ENCODE measurements around the gene ITPR1.

Gene ITPR1

DNA sequence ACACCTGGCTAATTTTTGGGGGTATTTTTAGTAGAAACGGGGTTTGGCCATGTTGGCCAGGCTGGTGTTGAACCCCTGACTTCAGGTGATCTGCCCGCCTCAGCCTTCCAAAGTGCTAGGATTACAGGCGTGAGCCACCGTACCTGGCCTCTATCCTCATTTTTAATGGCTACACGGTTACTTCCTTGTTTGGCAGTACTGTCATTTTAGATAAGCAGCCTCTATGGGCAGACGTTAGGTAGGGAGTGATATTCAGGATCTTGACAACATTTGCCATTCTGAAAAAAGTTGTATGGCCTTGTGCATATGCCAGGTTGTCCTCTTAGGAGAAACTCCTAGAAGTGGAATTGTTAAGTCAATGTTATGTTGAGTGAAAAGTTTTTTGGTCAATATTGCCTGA, 141.7 kb downstream of the ITPR1 start:
- H3K18ac ChIP-seq (ENCODE audit: low read length) = no peak overlapping the region
- no peak overlapping the region for H2AK5ac ChIP-seq (ENCODE audit: low read length)
- H3K23ac ChIP-seq (ENCODE audit: low read length) = no peak overlapping the region
- no peaks in the 10 kb centered on the region for H3K79me1 ChIP-seq (ENCODE audit: low read length)
- H3K36me3 ChIP-seq (ENCODE audit: control insufficient read depth, insufficient read depth, low read length) = no peaks in the 10 kb centered on the region
- H4K5ac ChIP-seq (ENCODE audit: low read length) = no peak overlapping the region
- H2BK120ac ChIP-seq (ENCODE audit: low read depth, low read length) = no peak overlapping the region
- no peak overlapping the region for H3K4ac ChIP-seq (ENCODE audit: low read depth, low read length)
- no peaks in the 10 kb centered on the region for H3K27me3 ChIP-seq (ENCODE audit: insufficient read depth, low read length, poor library complexity)
- no peak overlapping the region for H3K4me2 ChIP-seq (ENCODE audit: low read length)
- no peak overlapping the region for H3K56ac ChIP-seq (ENCODE audit: low read length)
- no peak overlapping the region for H3K9ac ChIP-seq (ENCODE audit: low read length)
- H3K79me2 ChIP-seq (ENCODE audit: control insufficient read depth, insufficient read depth, low read length) = no peaks in the 10 kb centered on the region
- no peaks in the 10 kb centered on the region for H3K4me1 ChIP-seq (ENCODE audit: control insufficient read depth, low read depth, low read length)
- no peak overlapping the region for H3K27ac ChIP-seq (ENCODE audit: low read depth, low read length)
- H4K8ac ChIP-seq (ENCODE audit: low read depth, low read length) = no peak overlapping the region
- H2BK15ac ChIP-seq (replicated peaks; ENCODE audit: low read depth) = no peak overlapping the region
- no peak for DNase-seq
- no peak overlapping the region for H2BK5ac ChIP-seq (ENCODE audit: low read length)
- no CpG with 5 or more reads among the region's 6 CpGs for WGBS (ENCODE audit: extremely low coverage, insufficient coverage, low lambda C conversion rate)
- no peak overlapping the region for H3K4me3 ChIP-seq (ENCODE audit: low read length)

DNA sequence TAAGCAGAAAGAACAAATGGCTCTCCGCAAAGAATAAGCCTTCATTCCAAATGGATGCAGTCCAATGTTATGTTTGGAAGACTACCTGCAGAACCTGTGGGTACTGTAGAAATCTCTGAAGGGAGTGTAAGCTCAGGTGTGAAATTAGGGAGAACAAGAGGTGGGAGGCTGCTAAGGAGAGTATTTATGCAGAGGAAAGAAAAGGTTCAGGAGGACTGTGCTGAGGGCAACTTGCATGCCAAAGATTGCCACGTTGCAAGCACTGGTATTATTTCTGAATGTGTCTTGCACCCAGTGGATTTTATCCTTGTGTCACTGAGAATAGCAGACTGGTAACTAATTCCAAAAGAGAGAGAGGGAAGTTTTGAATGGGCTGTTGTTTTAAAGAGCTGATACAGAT, 144.1 kb downstream of the ITPR1 start:
- Histone ChIP-seq H3K9ac (ENCODE audit: low read length) (no peak overlapping the region), H3K79me2 (ENCODE audit: control insufficient read depth, insufficient read depth, low read length) (no peaks in the 10 kb centered on the region), H3K4me2 (ENCODE audit: low read length) (no peak overlapping the region), H3K4me1 (ENCODE audit: control insufficient read depth, low read depth, low read length) (no peaks in the 10 kb centered on the region), H3K79me1 (ENCODE audit: low read length) (no peaks in the 10 kb centered on the region), H3K56ac (ENCODE audit: low read length) (no peak overlapping the region), H4K5ac (ENCODE audit: low read length) (no peak overlapping the region), H3K36me3 (ENCODE audit: control insufficient read depth, insufficient read depth, low read length) (no peaks in the 10 kb centered on the region), H3K4ac (ENCODE audit: low read depth, low read length) (no peak overlapping the region), H2BK5ac (ENCODE audit: low read length) (no peak overlapping the region), H3K27ac (ENCODE audit: low read depth, low read length) (no peak overlapping the region), H3K23ac (ENCODE audit: low read length) (no peak overlapping the region), H4K8ac (ENCODE audit: low read depth, low read length) (no peak overlapping the region), H3K4me3 (ENCODE audit: low read length) (no peak overlapping the region), H2AK5ac (ENCODE audit: low read length) (no peak overlapping the region), H3K27me3 (ENCODE audit: insufficient read depth, low read length, poor library complexity) (no peaks in the 10 kb centered on the region), H2BK120ac (ENCODE audit: low read depth, low read length) (no peak overlapping the region), H3K18ac (ENCODE audit: low read length) (no peak overlapping the region), H2BK15ac (replicated peaks; ENCODE audit: low read depth) (no peak overlapping the region)
- WGBS (ENCODE audit: extremely low coverage, insufficient coverage, low lambda C conversion rate) = no CpG with 5 or more reads among the region's 2 CpGs
- DNase-seq = no peak

DNA sequence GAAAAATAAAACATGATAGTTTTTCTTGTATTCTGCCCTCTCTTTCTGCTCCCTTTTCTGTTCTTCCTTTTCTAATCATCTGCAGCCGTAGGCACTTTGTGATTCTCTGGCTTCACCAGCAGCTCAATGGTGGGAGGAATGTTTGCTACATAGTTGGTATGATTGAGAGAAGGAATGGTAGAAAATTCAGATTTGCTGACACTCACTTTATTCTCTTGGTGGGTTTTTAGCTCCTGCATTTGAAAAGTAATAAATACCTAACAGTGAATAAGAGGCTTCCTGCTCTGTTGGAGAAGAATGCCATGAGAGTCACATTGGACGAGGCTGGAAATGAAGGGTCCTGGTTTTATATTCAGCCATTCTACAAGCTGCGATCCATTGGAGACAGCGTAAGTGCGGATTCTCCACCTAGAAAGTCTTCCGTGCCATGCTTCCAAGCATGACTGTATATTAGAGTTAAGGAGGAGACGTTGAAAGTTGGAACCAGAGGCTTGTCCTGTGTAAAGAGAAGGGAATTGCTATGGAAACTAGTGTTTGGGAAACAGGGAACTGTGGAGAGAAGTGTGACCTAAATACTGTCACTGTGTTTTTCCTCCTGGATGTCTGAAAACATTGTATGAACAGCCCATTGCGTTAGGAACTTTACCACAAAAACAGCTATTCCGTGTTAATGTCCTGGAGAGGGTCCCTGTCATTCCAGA, 148.9 kb downstream of the ITPR1 start:
- H3K9ac ChIP-seq (ENCODE audit: low read length) = no peak overlapping the region
- no peaks in the 10 kb centered on the region for H3K79me2 ChIP-seq (ENCODE audit: control insufficient read depth, insufficient read depth, low read length)
- no peak overlapping the region for H3K4me3 ChIP-seq (ENCODE audit: low read length)
- no peak overlapping the region for H2AK5ac ChIP-seq (ENCODE audit: low read length)
- no peaks in the 10 kb centered on the region for H3K27me3 ChIP-seq (ENCODE audit: insufficient read depth, low read length, poor library complexity)
- no peak overlapping the region for H3K23ac ChIP-seq (ENCODE audit: low read length)
- H4K5ac ChIP-seq (ENCODE audit: low read length) = no peak overlapping the region
- H3K4me1 ChIP-seq (ENCODE audit: control insufficient read depth, low read depth, low read length) = no peaks in the 10 kb centered on the region
- H3K4me2 ChIP-seq (ENCODE audit: low read length) = no peak overlapping the region
- H3K4ac ChIP-seq (ENCODE audit: low read depth, low read length) = no peak overlapping the region
- H2BK120ac ChIP-seq (ENCODE audit: low read depth, low read length) = no peak overlapping the region
- H2BK15ac ChIP-seq (replicated peaks; ENCODE audit: low read depth) = no peak overlapping the region
- H3K18ac ChIP-seq (ENCODE audit: low read length) = no peak overlapping the region
- DNase-seq = no peak
- H2BK5ac ChIP-seq (ENCODE audit: low read length) = no peak overlapping the region
- no peaks in the 10 kb centered on the region for H3K36me3 ChIP-seq (ENCODE audit: control insufficient read depth, insufficient read depth, low read length)
- no peak overlapping the region for H3K27ac ChIP-seq (ENCODE audit: low read depth, low read length)
- H3K56ac ChIP-seq (ENCODE audit: low read length) = no peak overlapping the region
- WGBS (ENCODE audit: extremely low coverage, insufficient coverage, low lambda C conversion rate) = no CpG with 5 or more reads among the region's 9 CpGs
- no peak overlapping the region for H4K8ac ChIP-seq (ENCODE audit: low read depth, low read length)
- H3K79me1 ChIP-seq (ENCODE audit: low read length) = no peaks in the 10 kb centered on the region

DNA sequence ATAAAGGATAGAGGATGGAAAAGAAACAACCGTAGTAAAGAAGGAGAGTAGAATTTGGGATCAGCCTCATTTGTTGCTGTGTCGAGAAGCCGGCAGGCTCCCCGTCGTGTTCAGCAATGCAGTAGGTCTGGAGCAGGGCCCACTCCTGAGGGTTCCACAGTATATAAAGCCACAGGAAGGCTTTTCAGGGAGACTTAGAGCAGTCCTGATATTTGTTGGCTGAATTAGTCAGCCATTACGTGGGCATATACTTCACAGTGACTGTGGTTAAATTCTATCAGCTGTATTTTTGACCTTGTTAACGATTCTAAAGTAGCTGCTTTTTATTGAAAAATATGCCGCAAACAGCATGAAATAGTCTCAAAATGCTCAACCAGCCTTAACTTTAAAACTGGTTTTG, 149.5 kb downstream of the ITPR1 start:
- no peak overlapping the region for H3K23ac ChIP-seq (ENCODE audit: low read length)
- H2BK15ac ChIP-seq (replicated peaks; ENCODE audit: low read depth) = no peak overlapping the region
- H2BK120ac ChIP-seq (ENCODE audit: low read depth, low read length) = no peak overlapping the region
- H4K5ac ChIP-seq (ENCODE audit: low read length) = no peak overlapping the region
- no peak overlapping the region for H3K9ac ChIP-seq (ENCODE audit: low read length)
- no peaks in the 10 kb centered on the region for H3K27me3 ChIP-seq (ENCODE audit: insufficient read depth, low read length, poor library complexity)
- H3K4me2 ChIP-seq (ENCODE audit: low read length) = no peak overlapping the region
- no peak overlapping the region for H3K4me3 ChIP-seq (ENCODE audit: low read length)
- H3K4ac ChIP-seq (ENCODE audit: low read depth, low read length) = no peak overlapping the region
- no peaks in the 10 kb centered on the region for H3K79me1 ChIP-seq (ENCODE audit: low read length)
- H2BK5ac ChIP-seq (ENCODE audit: low read length) = no peak overlapping the region
- no peaks in the 10 kb centered on the region for H3K36me3 ChIP-seq (ENCODE audit: control insufficient read depth, insufficient read depth, low read length)
- no peak overlapping the region for H4K8ac ChIP-seq (ENCODE audit: low read depth, low read length)
- no peak for DNase-seq
- H3K79me2 ChIP-seq (ENCODE audit: control insufficient read depth, insufficient read depth, low read length) = no peaks in the 10 kb centered on the region
- H3K56ac ChIP-seq (ENCODE audit: low read length) = no peak overlapping the region
- H3K18ac ChIP-seq (ENCODE audit: low read length) = no peak overlapping the region
- H2AK5ac ChIP-seq (ENCODE audit: low read length) = no peak overlapping the region
- WGBS (ENCODE audit: extremely low coverage, insufficient coverage, low lambda C conversion rate) = no CpG with 5 or more reads among the region's 8 CpGs
- H3K4me1 ChIP-seq (ENCODE audit: control insufficient read depth, low read depth, low read length) = no peaks in the 10 kb centered on the region
- H3K27ac ChIP-seq (ENCODE audit: low read depth, low read length) = no peak overlapping the region

DNA sequence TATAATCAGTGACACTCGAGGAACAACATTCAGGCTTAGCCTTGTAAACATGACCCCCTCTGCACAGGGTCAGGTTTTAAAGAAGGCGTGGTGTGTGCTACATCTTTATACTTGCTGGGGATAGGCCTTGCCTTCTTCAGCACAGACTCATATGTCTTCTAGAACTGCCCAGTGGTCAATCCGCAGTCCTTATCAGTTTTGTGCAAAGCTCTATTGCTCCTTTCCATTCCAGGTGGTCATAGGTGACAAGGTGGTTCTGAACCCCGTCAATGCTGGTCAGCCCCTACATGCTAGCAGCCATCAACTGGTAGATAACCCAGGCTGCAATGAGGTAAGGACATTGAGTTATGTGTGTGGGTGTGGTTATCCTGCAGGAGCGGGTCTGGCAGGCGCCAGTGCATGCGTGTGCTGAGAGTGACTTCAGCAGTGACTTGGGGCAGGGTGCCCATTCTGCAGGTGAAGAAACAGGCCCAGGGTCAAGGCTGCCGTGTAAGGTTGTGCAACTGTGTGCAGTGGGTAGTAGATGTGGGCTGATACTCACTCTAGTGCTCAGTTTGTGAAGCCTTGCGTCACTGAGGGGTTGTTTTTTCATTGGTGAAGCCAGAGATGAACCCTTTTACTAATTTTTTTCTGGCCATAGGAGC, 150.9 kb downstream of the ITPR1 start:
- H4K8ac ChIP-seq (ENCODE audit: low read depth, low read length) = no peak overlapping the region
- no peak overlapping the region for H3K18ac ChIP-seq (ENCODE audit: low read length)
- H3K56ac ChIP-seq (ENCODE audit: low read length) = no peak overlapping the region
- no peak overlapping the region for H2BK15ac ChIP-seq (replicated peaks; ENCODE audit: low read depth)
- no peak overlapping the region for H3K27ac ChIP-seq (ENCODE audit: low read depth, low read length)
- H3K27me3 ChIP-seq (ENCODE audit: insufficient read depth, low read length, poor library complexity) = no peaks in the 10 kb centered on the region
- H3K4me1 ChIP-seq (ENCODE audit: control insufficient read depth, low read depth, low read length) = no peaks in the 10 kb centered on the region
- no peak overlapping the region for H3K4me2 ChIP-seq (ENCODE audit: low read length)
- H3K4me3 ChIP-seq (ENCODE audit: low read length) = no peak overlapping the region
- H3K23ac ChIP-seq (ENCODE audit: low read length) = no peak overlapping the region
- H2BK120ac ChIP-seq (ENCODE audit: low read depth, low read length) = no peak overlapping the region
- no peak overlapping the region for H2AK5ac ChIP-seq (ENCODE audit: low read length)
- H3K79me1 ChIP-seq (ENCODE audit: low read length) = no peaks in the 10 kb centered on the region
- no peaks in the 10 kb centered on the region for H3K36me3 ChIP-seq (ENCODE audit: control insufficient read depth, insufficient read depth, low read length)
- no CpG with 5 or more reads among the region's 9 CpGs for WGBS (ENCODE audit: extremely low coverage, insufficient coverage, low lambda C conversion rate)
- no peak for DNase-seq
- no peak overlapping the region for H3K4ac ChIP-seq (ENCODE audit: low read depth, low read length)
- H3K79me2 ChIP-seq (ENCODE audit: control insufficient read depth, insufficient read depth, low read length) = no peaks in the 10 kb centered on the region
- no peak overlapping the region for H3K9ac ChIP-seq (ENCODE audit: low read length)
- no peak overlapping the region for H2BK5ac ChIP-seq (ENCODE audit: low read length)
- H4K5ac ChIP-seq (ENCODE audit: low read length) = no peak overlapping the region

DNA sequence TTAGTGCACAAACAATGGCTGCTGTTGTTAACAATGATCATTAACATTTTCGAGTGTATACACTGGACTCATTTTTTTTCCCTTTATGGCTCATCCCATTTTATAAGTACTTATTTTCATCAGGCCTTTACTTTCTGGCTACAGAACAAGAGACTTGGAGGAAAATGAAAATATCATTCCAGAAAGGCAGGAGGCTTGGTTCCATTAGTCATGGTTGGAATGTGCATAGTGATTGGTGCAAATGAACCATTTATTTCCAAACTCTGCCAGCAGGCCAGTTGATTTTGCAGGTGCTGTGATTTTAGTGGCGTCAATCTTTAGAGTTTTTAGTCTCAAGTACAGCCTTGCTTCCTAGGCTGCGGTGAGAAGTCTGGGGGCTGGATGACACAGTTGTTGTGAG, 151.8 kb downstream of the ITPR1 start:
- H3K4ac ChIP-seq (ENCODE audit: low read depth, low read length) = no peak overlapping the region
- DNase-seq = no peak
- H3K27ac ChIP-seq (ENCODE audit: low read depth, low read length) = no peak overlapping the region
- no peaks in the 10 kb centered on the region for H3K27me3 ChIP-seq (ENCODE audit: insufficient read depth, low read length, poor library complexity)
- no peak overlapping the region for H3K4me2 ChIP-seq (ENCODE audit: low read length)
- H3K23ac ChIP-seq (ENCODE audit: low read length) = no peak overlapping the region
- no peak overlapping the region for H2BK5ac ChIP-seq (ENCODE audit: low read length)
- no peaks in the 10 kb centered on the region for H3K79me1 ChIP-seq (ENCODE audit: low read length)
- H2BK15ac ChIP-seq (replicated peaks; ENCODE audit: low read depth) = no peak overlapping the region
- no peaks in the 10 kb centered on the region for H3K36me3 ChIP-seq (ENCODE audit: control insufficient read depth, insufficient read depth, low read length)
- no peak overlapping the region for H2BK120ac ChIP-seq (ENCODE audit: low read depth, low read length)
- no peak overlapping the region for H3K18ac ChIP-seq (ENCODE audit: low read length)
- no peak overlapping the region for H2AK5ac ChIP-seq (ENCODE audit: low read length)
- H3K9ac ChIP-seq (ENCODE audit: low read length) = no peak overlapping the region
- H3K56ac ChIP-seq (ENCODE audit: low read length) = no peak overlapping the region
- H3K4me3 ChIP-seq (ENCODE audit: low read length) = no peak overlapping the region
- no peaks in the 10 kb centered on the region for H3K79me2 ChIP-seq (ENCODE audit: control insufficient read depth, insufficient read depth, low read length)
- no peak overlapping the region for H4K5ac ChIP-seq (ENCODE audit: low read length)
- H4K8ac ChIP-seq (ENCODE audit: low read depth, low read length) = no peak overlapping the region
- no peaks in the 10 kb centered on the region for H3K4me1 ChIP-seq (ENCODE audit: control insufficient read depth, low read depth, low read length)
- no CpG with 5 or more reads among the region's 3 CpGs for WGBS (ENCODE audit: extremely low coverage, insufficient coverage, low lambda C conversion rate)
